SH-SY5Y (cell line): Measurements from ENCODE around the gene PRKG1.

Experiments
- GATA2 ChIP-seq: IDR thresholded peaks from 2 replicates; pipeline ENCODE4 v1.6.1; 2011; ENCODE audit warnings: mild to moderate bottlenecking, low read depth, low read length
- GATA3 ChIP-seq: IDR thresholded peaks from 2 replicates; pipeline ENCODE4 v1.6.1; 2011; ENCODE audit warnings: low read depth, mild to moderate bottlenecking, low read length, moderate library complexity

DNA sequence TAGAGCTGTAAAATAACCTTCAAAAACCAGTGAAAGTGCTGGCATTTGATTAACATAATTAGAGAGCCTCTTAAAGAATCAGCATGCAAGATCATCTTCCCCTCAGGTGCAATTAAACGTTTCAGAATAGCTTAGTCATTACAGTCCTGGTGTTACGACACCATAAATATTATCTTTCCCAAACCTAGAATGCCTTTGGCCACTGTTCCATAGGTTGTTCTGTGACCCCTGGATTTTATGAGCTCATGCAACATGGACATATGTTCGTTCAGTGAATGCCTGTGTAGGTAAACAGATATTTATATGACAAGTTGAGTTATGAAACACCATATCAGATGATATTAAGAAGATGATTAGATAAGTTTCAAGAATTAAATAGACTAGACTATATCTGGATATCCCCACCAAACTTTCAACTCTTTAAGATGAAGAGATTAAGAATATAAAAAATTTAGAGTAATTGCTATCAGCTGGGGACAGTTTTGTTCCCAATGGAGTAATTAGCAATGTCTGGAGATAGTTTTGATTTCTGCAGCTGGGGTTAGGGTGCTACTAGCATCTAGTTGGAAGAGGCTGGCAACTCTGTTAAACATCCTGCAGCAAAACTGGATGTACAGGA, 976.3 kb downstream of the PRKG1 start:
- TF ChIP-seq GATA3 (peak; percentile 53; the same call in 1 of the 2 replicates), GATA2 (no peak; the same call in 1 of the 2 replicates)
